ENCODE results near the gene CAMK1D. TPM values are rescaled to one million over a fixed set of nuclear protein-coding genes. Genes with fewer than 3 reads are reported as not detected.

The CAMK1D gene
- total RNA-seq, 1 experiment from 2014 or later: 10.2 TPM

- ATAC-seq (no peak), DNase-seq (ENCODE audit: low spot score) (no peak)
- ChIA-PET POLR2A (no interaction called here), CTCF (interaction anchor here (0.6 kb wide), 1 partner anchor 11 kb away, joined by 3 read pairs; no protein-coding TSS in a partner anchor)
- H3K9me3 Mint-ChIP-seq: peaks cover 24% of the 10 kb centered on the region
- H3K4me1 Mint-ChIP-seq: no peaks in the 10 kb centered on the region
- H3K36me3 Mint-ChIP-seq: peaks cover 2% of the 10 kb centered on the region; the same call in 1 of the 2 replicates
- TF ChIP-seq ZNF671 (CRISPR knock-in tag; IDR thresholded peaks at IDR 0.05) (no peak), ESRRA (CRISPR knock-in tag; IDR thresholded peaks at IDR 0.05; ENCODE audit: borderline replicate concordance) (no peak), MXD4 (CRISPR knock-in tag; IDR thresholded peaks at IDR 0.05; ENCODE audit: borderline replicate concordance) (no peak), HMGA2 (CRISPR knock-in tag; IDR thresholded peaks at IDR 0.05) (no peak), FOXP1 (CRISPR knock-in tag; IDR thresholded peaks at IDR 0.05; ENCODE audit: borderline replicate concordance) (no peak)
- no peak overlapping the region for H3K27ac Mint-ChIP-seq
- no peak overlapping the region for H3K4me3 Mint-ChIP-seq
- H3K27me3 Mint-ChIP-seq (ENCODE audit: low read depth): no peaks in the 10 kb centered on the region
Measured at GRCh38 chr10:12549297-12549696, 199.9 kb downstream of the CAMK1D start.

DNA sequence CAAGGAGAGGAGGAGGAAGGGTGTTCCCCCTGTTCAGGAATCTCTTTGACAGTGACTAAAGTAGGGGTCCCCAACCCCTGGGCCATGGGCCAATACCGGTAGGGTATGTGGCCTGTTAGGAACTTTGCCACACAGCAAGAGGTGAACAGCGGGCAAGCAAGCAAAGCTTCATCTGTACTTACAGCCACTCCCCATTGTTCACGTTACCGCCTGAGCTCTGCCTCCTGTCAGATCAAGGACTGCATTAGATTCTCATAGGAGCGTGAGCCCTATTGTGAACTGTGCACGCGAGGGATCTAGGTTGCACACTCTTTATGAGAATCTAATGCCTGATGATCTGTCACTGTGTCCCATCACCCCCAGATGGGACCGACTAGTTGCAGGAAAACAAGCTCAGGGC lies 201.6 kb downstream of the CAMK1D start:
- ChIA-PET CTCF (no interaction called here), POLR2A (interaction anchor here (0.6 kb wide), 1 partner anchor 12 kb away, joined by 3 read pairs; no protein-coding TSS in a partner anchor)
- H3K36me3 Mint-ChIP-seq: peaks cover 2% of the 10 kb centered on the region; the same call in 1 of the 2 replicates
- H3K27ac Mint-ChIP-seq: no peak overlapping the region
- no peaks in the 10 kb centered on the region for H3K27me3 Mint-ChIP-seq (ENCODE audit: low read depth)
- H3K4me1 Mint-ChIP-seq: no peaks in the 10 kb centered on the region
- H3K9me3 Mint-ChIP-seq: peaks cover 13% of the 10 kb centered on the region
- no peak for DNase-seq (ENCODE audit: low spot score)
- ATAC-seq: no peak
- no peak overlapping the region for H3K4me3 Mint-ChIP-seq
- TF ChIP-seq IRF2 (CRISPR knock-in tag; IDR thresholded peaks at IDR 0.05; ENCODE audit: borderline replicate concordance, low read depth): no peak
- no peak for TF ChIP-seq ZNF396 (CRISPR knock-in tag; IDR thresholded peaks at IDR 0.05; ENCODE audit: borderline replicate concordance)
- TF ChIP-seq, protein P1, sequence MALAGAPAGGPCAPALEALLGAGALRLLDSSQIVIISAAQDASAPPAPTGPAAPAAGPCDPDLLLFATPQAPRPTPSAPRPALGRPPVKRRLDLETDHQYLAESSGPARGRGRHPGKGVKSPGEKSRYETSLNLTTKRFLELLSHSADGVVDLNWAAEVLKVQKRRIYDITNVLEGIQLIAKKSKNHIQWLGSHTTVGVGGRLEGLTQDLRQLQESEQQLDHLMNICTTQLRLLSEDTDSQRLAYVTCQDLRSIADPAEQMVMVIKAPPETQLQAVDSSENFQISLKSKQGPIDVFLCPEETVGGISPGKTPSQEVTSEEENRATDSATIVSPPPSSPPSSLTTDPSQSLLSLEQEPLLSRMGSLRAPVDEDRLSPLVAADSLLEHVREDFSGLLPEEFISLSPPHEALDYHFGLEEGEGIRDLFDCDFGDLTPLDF (CRISPR knock-in tag; IDR thresholded peaks at IDR 0.05): no peak
- TF ChIP-seq, protein P2, sequence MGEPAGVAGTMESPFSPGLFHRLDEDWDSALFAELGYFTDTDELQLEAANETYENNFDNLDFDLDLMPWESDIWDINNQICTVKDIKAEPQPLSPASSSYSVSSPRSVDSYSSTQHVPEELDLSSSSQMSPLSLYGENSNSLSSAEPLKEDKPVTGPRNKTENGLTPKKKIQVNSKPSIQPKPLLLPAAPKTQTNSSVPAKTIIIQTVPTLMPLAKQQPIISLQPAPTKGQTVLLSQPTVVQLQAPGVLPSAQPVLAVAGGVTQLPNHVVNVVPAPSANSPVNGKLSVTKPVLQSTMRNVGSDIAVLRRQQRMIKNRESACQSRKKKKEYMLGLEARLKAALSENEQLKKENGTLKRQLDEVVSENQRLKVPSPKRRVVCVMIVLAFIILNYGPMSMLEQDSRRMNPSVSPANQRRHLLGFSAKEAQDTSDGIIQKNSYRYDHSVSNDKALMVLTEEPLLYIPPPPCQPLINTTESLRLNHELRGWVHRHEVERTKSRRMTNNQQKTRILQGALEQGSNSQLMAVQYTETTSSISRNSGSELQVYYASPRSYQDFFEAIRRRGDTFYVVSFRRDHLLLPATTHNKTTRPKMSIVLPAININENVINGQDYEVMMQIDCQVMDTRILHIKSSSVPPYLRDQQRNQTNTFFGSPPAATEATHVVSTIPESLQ (CRISPR knock-in tag; IDR thresholded peaks at IDR 0.05): no peak
- TF ChIP-seq, protein P3, sequence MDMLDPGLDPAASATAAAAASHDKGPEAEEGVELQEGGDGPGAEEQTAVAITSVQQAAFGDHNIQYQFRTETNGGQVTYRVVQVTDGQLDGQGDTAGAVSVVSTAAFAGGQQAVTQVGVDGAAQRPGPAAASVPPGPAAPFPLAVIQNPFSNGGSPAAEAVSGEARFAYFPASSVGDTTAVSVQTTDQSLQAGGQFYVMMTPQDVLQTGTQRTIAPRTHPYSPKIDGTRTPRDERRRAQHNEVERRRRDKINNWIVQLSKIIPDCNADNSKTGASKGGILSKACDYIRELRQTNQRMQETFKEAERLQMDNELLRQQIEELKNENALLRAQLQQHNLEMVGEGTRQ (CRISPR knock-in tag; IDR thresholded peaks at IDR 0.05): no peak
- TF ChIP-seq JUN (CRISPR knock-in tag; IDR thresholded peaks at IDR 0.05): no peak
- TF ChIP-seq, protein P4, sequence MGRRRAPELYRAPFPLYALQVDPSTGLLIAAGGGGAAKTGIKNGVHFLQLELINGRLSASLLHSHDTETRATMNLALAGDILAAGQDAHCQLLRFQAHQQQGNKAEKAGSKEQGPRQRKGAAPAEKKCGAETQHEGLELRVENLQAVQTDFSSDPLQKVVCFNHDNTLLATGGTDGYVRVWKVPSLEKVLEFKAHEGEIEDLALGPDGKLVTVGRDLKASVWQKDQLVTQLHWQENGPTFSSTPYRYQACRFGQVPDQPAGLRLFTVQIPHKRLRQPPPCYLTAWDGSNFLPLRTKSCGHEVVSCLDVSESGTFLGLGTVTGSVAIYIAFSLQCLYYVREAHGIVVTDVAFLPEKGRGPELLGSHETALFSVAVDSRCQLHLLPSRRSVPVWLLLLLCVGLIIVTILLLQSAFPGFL (CRISPR knock-in tag; IDR thresholded peaks at IDR 0.05; ENCODE audit: borderline replicate concordance): no peak
- TF ChIP-seq, protein P5, sequence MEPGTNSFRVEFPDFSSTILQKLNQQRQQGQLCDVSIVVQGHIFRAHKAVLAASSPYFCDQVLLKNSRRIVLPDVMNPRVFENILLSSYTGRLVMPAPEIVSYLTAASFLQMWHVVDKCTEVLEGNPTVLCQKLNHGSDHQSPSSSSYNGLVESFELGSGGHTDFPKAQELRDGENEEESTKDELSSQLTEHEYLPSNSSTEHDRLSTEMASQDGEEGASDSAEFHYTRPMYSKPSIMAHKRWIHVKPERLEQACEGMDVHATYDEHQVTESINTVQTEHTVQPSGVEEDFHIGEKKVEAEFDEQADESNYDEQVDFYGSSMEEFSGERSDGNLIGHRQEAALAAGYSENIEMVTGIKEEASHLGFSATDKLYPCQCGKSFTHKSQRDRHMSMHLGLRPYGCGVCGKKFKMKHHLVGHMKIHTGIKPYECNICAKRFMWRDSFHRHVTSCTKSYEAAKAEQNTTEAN (CRISPR knock-in tag; IDR thresholded peaks at IDR 0.05): no peak
- no peak for TF ChIP-seq GRHL2 (CRISPR knock-in tag; IDR thresholded peaks at IDR 0.05; ENCODE audit: insufficient replicate concordance, severe bottlenecking)
- no peak for TF ChIP-seq CREM (CRISPR knock-in tag; IDR thresholded peaks at IDR 0.05)
- no peak for TF ChIP-seq ATF1 (CRISPR knock-in tag; IDR thresholded peaks at IDR 0.05)
- TF ChIP-seq, protein P6, sequence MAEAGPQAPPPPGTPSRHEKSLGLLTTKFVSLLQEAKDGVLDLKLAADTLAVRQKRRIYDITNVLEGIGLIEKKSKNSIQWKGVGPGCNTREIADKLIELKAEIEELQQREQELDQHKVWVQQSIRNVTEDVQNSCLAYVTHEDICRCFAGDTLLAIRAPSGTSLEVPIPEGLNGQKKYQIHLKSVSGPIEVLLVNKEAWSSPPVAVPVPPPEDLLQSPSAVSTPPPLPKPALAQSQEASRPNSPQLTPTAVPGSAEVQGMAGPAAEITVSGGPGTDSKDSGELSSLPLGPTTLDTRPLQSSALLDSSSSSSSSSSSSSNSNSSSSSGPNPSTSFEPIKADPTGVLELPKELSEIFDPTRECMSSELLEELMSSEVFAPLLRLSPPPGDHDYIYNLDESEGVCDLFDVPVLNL (CRISPR knock-in tag; IDR thresholded peaks at IDR 0.05; ENCODE audit: borderline replicate concordance, low read depth): no peak
- no peak for TF ChIP-seq MAX (CRISPR knock-in tag; IDR thresholded peaks at IDR 0.05)
- no peak for TF ChIP-seq RELA (CRISPR knock-in tag; IDR thresholded peaks at IDR 0.05; ENCODE audit: borderline replicate concordance)
- no peak for TF ChIP-seq ZNF138 (CRISPR knock-in tag; conservative IDR thresholded peaks at IDR 0.05)
- no peak for TF ChIP-seq JAZF1 (CRISPR knock-in tag; IDR thresholded peaks at IDR 0.05)
- no peak for TF ChIP-seq EMX1 (CRISPR knock-in tag; IDR thresholded peaks at IDR 0.05)

All from WTC11 (cell line).